HG03571 (cell line): ENCODE results near the gene NAB1.
"Not testable (repeated sequence)": the region's sequence is repeated elsewhere in the genome, so short reads cannot be mapped to it uniquely, and the experiment has no call there.

Experiments used
- ATAC-seq: cut with Tn5 transposase; IDR thresholded peaks from one replicate; pipeline ENCODE4 v1.9.1; 2021; ENCODE audit not compliant: unreplicated experiment

Gene NAB1, protein sequence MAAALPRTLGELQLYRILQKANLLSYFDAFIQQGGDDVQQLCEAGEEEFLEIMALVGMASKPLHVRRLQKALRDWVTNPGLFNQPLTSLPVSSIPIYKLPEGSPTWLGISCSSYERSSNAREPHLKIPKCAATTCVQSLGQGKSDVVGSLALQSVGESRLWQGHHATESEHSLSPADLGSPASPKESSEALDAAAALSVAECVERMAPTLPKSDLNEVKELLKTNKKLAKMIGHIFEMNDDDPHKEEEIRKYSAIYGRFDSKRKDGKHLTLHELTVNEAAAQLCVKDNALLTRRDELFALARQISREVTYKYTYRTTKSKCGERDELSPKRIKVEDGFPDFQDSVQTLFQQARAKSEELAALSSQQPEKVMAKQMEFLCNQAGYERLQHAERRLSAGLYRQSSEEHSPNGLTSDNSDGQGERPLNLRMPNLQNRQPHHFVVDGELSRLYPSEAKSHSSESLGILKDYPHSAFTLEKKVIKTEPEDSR

DNA sequence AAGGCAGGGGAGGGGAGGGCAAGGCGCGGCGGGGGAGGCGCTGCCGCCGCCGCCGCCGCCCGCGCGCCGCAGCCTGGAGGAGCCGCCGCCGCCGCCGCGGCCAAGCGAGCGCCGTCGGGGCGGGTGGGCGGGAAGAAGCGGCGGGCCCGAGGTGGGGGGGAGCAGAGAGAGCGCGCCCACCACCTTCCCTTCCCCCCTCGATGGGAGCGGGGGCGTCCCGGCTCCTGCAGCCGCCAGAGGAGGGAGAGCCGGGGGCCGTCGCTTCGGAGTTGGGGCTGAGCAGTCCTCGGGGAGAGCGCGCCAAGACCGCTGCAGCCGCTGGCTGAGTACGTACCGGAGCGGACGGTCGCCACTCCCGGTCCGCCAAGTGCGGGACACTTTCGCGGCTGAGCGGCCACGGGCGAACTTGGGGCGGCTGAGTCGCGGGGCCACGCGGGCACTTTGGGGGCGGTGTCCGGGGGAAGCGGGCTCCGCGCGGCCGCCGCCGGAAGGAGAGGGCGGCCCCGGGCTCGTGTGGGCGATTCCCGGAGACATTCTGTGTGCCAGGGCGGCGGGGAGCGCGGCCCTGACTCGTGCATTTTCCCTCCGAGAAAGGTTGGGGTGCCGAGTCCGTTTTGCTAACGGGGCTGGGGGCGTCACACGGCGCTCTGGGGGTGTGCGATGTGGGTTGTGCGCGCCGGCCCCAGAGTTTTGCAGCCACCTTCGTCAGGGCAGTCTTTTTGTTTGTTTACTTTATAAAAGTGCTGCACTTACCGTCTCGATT lies at the start of gene NAB1:
Gene NAB1, plus strand, starts transcription at position 49 of the 763 bp plus-strand sequence. CDS start 10,094 bp downstream, outside the sequence.
- ATAC-seq: peak; percentile 50

DNA sequence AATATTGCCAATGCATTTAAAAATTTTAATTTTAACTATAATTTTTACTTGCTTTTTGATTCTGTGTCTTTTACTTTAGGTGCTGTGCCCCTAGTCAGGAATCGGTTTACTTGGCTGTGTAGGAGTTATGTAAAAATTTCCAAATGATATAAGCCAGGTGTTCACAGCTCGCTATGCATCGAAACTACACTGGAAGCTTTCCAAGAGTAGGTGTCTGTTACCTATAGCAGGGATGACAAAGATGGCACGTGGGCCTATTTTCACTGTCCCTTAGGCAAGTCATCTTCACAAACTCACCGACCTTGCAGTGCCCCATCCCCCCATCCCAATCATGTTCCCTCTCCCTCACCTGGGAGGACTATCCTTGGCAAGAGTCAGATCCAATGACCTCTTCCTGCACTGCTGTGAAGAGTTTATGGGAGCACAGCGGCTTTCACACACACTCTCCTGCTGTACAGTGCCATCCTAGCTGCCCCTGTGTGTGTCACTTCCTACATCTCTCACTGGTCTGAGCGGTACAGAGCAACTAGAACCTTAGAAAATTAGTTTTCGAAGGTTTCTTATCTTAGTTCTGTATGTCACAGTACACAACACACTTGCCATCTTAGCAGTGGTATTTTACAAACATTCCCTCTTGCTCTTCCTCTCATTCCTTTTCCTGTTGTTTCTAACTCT lies 49.2 kb upstream of the NAB1 start:
- ATAC-seq: no peak

DNA sequence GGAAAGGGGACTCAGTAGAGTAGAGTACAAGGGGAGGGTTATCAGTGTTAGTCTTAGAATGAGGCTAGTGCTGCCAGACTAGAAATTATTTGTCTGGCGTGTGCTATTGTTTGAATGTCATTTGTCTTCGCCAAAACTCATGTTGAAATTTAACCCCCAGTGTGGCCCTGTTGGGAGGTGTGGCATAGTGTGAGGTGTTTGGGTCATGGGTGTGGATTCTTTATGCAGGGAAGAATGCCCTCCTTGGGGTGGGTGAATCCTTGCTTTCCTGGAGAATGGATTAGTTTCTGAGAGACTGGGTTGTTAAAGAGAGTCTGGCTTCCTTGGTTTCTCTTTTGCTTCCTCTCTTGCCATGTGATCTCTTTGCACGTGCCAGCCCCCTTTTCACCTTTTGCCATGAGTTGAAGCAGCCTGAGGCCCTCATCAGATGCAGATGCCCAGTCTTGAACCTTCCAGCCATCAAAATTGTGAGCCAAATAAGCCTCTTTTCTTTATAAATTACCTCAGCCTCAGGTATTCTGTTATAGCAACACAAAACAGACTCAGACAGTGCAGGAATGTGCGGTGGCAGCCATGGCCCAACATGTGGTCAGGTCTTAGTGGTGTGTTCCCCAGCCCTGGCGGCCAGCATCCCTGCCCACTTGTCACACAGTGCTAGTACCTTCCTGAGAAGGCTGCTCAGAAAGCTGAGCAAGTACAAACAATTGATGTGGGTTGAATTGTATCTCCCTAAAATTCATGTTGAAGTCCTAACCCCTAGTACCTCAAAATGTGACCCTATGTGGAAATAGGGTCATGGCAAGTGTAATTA lies 48.4 kb upstream of the NAB1 start:
- no peak for ATAC-seq

DNA sequence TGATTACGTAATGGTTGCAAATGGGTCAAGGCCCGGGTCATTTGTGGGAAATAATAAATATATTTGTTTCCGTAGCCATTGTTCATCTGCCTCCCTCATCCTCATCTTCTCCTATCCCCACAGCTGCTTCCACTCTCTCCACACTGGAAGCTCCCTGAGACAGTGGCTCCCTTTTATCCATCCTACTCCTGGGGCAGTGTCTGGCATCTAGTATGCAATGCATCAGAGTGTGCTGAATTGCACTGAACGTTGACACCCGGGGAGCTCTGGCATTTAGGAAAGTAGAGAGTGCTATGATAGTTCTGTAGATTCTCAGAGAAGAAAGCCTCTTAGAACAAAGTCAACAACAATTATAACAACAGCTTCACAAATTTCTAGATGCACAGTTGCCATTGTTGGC lies 45.5 kb upstream of the NAB1 start:
- ATAC-seq: no peak

DNA sequence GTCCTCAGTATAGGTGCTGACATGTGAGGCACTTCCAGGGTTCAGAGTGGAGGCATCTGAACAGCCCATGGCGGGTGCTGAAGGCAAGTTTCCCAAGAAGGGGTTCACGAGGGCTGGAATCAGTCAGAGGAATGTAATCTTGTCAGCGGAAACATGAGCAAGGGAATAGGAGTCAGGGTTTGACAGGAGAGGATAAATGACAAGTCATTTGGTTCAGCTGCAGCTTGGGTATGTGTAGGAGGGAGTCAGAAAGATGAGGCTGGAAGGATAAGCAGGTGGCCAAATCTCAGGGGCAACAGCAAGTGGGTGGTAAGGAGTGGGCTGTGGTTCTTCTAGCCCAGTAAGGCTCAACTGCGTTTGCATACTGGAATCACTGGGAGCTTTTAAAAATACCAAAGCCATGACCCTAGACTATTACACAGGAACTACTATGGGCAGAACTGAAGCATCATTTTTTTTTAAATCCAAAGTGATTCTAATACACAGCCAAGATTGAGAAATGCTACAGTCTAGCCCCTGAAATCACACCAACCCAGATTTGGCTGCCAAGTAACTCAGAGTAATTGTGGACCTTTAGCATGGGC lies 41.8 kb upstream of the NAB1 start:
- no peak for ATAC-seq

DNA sequence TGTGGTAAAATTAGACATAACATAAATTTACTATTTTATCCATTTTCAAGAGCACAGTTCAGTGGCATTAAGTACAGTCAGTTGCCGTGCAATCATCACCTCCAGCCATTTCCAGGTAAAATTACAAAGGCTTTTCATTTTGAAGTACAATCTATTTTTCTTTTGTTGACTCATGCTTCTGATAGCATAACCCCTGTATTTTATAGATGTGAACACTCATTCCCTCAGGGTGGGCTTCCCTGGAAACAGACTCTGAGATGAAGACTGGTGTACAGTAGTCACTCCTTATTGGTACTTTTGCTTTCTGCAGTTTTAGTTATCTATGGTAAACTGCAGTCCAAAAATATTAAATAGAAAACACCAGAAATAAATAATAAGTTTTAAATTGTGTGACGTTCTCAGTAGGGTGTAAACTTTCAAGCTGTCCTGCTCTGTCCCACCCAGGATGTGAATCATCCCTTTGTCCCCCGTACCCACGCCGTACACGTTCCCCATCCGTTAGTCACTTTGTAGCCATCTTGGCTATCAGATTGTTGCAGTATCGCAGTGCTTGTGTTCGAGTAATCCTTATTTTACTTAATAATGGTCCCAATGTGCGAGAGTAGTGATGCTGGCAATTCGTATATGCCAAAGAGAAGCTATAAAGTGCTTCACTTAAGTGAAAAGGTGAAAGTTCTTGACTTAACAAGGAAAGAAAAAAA lies 41.1 kb upstream of the NAB1 start:
- no peak for ATAC-seq

DNA sequence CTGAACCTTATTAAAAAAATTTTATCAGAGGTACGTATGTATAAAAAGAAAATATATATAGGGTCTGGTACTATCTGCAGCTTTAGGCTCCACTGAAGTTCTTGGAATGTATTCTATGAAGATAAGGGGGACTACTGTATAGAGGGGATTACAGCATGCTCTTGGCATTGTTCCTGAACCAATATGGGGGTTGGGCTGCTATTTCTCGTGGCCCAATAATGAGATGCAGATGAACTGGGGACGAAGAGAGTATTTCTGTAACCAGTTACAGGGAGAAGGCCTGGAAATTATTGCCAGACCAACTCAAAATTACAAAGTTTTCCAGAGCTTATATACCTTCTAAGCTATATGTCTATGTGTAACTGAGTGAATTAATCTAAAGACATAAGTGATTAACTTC lies 40.0 kb upstream of the NAB1 start:
- not testable (repeated sequence) for ATAC-seq

DNA sequence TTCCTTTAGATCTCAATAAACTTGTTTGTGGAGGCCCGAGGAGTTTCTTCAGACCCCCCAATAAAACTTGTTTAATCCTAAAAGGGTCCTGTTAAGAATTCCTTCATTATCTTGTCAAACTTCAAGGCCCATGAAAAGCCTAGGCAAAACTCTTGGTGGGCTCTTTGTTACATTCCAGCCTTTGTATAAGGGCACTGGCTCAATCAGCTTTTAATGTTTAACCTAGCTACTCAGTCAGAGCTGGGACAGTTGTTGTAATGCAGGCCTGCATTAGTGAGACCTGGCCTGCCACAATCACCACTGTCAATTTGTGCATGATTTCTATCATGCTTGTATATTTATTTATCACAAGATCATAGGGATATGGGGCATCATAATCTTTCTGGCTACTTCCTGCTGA lies 39.5 kb upstream of the NAB1 start:
- not testable (repeated sequence) for ATAC-seq

DNA sequence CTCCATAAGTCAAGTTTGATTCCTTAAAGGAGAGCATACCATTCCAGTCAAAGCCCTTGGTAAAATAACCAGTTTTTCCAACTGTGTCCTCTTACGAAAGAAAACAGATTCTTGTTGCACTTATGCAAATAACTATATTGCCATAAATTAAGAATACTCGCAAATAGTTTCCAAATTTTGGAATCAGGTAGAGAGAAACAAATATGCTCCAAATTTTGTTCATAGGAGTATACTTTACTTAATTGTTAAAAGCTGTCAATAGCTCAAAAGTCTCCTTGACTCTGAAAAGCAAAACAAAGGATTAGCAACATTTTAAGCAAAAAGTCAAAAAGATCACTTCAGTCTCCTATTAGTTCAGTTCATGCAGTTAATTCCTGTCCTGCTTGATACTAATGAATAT lies 38.4 kb upstream of the NAB1 start:
- ATAC-seq: not testable (repeated sequence)

DNA sequence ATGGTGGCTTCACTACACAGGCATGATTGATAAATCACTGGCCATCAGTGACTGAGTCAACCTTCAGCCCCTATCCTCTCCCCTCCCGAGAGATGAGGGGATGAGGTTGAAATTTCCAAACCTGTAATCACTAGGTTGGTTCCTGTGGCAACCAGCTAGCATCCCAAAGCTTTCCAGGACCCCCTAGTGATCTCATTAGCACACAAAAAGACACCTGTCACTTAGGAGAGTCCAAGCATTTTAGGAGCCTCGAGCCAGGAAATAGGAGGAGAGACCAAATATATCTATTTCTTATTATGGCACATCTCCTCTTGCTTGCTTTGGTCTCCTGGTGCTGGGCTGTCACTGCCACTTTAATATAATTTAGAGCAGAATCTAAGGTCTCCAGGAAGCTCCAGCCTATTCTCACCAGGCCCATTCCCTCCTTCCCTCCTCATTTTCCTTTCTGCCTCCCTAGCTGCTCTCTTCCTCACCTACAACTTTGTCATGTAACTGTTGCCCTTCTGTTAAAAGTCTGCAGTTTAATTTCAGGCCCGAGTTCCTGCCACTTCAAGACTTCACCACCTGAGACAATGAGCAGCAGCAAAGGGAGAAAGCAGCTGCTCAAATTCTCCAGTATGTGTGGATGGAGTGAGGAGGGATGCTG lies 33.2 kb upstream of the NAB1 start:
- ATAC-seq: no peak

DNA sequence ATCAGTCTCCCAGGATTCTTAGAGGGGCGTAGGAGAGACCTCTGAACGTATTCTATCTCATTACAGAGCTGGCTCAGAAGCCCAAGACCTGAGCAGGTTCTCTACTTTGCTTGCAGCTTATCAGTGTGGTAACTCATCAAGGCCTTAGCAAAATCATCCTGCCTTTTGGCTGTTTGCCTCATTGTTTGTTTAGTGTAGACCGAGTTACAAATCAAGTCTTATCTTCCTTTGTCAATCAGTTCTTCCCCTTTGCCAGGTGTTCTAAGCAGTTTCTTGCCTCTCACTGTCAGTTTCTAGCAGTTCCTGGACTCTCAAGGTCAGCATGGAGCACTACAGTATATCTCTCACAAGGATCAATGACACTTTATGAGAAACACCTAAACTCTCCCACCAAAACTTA lies 30.9 kb upstream of the NAB1 start:
- no peak for ATAC-seq

DNA sequence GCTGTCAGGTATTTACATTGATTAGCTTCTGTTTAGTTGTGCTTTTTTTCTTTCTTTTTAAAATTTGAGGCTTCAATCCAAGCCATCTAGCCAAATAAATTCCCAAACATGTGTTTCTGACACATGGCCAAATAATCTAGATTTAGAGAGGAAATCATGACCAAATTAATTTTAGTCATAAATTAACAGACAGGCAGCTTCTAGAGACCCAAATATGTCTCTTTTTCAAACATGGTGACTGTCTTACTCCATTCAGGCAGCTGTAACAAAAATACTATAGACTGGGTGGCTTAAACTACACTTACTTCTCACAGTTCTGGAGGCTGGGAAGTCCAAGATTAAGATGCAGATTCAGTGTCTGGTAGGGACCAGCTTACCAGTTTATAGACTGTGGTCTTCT lies 23.2 kb upstream of the NAB1 start:
- no peak for ATAC-seq

DNA sequence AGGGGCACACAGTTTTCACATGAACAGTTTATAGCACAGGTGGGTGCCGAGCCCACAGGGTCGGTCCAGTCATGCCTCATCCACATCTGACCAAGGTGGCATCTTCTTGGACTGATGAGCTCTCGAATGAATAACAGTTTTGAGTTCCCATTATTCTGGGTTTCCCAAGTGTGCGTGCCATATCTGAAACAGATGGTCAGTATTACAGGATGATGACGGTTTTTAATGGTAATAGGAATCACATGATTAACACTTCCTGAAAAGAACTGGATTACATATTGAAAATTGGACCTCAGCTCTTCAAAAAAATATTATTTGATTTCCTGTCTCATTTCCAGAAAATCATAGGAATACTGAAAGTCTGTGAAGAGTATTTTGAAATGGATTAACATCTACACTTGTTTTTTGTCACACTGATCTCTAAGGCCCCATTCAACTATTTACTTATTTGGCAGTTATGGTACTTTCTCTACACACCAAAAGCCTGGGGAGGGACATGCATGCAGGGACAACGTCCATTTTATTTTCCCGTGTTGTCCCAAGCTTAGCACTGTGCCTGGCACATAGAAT lies 22.2 kb upstream of the NAB1 start:
- ATAC-seq: no peak

DNA sequence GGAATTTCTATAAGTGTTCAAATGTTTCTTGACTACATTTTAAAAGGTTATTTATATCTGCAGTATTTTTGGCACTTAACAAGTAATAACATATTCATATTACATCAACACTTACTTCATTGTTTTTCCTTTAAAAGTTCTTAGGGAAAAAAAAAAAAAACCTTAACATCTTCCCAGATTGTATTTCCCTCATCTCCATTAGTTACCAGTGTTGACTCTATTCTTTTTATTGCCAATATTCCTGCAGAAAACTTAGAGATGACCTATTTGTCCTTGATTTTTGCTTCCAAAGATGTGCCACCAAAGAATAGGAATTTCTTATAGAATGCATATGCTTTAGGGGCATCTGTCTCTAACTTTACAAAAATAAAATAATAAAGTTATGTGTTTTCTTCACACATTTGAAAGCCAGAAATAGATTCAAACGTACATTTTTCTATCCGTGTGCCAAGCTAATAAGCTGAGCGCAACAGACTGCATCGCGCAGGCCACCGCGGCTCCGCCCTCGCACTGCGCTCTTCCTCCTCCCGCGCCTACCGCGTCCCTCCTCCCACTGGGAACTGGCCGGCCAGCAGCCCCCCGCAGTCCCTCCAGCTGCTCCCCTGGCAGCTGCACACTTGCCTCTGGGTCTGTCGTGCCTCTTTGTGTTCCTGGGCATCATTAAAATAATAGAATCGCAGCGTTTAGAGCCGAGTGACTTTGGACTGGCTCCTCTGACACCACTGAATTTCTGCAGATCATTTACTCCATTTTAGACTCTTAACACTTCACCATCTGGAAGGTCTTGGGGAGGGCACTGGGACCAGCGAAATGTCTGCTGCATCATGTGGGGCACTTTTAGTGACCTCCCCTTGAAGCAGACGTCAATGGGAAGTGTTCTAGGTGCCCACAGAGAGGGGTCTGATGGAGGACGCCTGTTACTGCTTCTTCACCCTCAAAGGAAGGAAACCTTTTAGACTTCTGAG lies 21.2 kb upstream of the NAB1 start:
- peak; percentile 72 for ATAC-seq

DNA sequence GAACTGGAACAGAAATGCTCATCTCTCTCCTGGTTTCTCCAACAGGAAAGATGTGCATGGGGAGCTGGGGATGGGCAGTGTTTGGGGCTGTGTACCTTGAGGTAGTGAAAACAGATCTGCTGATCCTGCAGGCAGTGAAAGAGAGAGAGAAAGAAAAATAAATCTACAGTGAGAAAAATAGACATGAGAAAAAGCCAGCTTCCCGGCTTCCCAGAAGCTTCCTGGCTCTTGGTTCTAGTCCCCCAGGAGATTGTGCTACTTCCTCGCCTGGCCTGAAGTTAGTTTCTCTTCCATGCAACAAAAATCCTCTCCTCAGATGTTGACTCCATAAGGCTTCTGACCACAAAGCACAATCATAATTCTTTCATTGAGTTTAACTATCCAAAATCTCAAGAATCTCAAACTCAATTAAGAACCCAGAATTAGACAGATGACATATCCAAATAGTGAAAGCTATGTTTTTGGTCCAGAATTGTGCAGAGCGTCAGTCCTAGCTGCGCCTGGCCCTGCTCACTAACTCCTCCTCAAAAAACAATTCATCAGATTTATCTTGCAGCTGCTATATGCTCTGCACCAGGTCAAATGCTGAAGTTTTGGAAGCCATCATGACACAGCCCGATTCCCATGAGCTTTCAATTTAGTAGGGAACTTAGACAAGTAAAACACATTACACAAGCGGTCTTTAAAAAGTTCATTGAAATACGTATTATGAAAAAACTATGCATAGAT lies 20.1 kb upstream of the NAB1 start:
- no peak for ATAC-seq

DNA sequence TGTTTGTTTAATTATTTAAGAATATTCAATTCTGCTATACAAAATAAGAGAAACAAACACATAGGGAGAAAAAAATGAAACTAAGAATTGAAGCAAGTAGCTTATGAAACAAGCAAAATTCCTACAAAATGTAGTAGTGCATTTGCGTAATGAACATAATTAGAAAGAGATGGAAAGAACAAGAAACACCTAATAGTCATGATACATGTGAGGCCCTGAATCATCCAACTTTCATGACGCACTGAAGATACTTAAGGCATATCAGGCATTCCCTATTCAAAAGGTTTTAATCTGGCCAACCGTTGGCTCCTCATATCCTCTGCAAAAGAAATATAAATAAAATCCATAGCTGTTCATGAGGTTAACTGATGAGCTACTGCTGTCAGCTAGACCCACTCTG lies 14.5 kb upstream of the NAB1 start:
- ATAC-seq: no peak

DNA sequence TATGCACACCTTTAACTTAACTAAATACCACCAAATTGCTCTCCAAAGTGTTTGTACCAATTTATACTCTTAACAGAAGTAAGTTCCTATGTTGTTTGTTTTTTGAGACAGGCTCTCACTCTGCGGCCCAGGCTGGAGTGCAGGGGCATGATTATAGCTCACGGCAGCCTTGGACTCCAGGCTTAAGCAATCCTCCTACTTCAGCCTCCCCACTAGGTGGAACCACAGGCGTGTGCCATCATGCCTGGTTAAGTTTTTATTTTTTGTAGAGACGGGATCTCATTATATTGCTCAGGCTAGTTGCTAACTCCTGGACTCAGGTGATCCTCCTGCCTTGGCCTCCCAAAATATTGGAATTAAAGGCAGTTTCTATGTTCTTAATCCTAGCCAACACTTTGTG lies 13.1 kb upstream of the NAB1 start:
- no peak for ATAC-seq
